ENCODE data around the gene SF3B6.

DNA sequence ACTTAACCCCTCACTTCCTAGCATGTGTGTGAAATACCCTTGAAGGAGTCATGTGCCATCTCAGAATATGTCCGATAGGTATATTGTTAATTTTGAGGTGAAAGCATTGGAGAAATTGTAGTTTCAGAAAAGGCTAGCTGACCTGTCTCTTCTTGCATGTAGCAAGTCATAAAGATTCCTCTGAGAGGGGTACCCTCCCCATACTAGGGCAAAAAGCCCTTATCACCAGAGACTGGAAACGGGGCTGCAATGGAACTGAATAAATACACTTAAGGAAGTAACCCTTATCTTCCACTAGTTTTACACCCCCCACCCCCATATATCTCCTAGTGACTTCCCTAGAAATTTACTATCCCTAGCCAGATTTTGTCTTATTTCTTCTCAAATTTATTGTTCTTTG is 1.8 kb upstream of the SF3B6 start:
- TF ChIP-seq, protein P1, sequence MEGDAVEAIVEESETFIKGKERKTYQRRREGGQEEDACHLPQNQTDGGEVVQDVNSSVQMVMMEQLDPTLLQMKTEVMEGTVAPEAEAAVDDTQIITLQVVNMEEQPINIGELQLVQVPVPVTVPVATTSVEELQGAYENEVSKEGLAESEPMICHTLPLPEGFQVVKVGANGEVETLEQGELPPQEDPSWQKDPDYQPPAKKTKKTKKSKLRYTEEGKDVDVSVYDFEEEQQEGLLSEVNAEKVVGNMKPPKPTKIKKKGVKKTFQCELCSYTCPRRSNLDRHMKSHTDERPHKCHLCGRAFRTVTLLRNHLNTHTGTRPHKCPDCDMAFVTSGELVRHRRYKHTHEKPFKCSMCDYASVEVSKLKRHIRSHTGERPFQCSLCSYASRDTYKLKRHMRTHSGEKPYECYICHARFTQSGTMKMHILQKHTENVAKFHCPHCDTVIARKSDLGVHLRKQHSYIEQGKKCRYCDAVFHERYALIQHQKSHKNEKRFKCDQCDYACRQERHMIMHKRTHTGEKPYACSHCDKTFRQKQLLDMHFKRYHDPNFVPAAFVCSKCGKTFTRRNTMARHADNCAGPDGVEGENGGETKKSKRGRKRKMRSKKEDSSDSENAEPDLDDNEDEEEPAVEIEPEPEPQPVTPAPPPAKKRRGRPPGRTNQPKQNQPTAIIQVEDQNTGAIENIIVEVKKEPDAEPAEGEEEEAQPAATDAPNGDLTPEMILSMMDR (IDR thresholded peaks at IDR 0.05; ENCODE audit: insufficient read depth, low read length) = no peak
- TF ChIP-seq, protein P2, sequence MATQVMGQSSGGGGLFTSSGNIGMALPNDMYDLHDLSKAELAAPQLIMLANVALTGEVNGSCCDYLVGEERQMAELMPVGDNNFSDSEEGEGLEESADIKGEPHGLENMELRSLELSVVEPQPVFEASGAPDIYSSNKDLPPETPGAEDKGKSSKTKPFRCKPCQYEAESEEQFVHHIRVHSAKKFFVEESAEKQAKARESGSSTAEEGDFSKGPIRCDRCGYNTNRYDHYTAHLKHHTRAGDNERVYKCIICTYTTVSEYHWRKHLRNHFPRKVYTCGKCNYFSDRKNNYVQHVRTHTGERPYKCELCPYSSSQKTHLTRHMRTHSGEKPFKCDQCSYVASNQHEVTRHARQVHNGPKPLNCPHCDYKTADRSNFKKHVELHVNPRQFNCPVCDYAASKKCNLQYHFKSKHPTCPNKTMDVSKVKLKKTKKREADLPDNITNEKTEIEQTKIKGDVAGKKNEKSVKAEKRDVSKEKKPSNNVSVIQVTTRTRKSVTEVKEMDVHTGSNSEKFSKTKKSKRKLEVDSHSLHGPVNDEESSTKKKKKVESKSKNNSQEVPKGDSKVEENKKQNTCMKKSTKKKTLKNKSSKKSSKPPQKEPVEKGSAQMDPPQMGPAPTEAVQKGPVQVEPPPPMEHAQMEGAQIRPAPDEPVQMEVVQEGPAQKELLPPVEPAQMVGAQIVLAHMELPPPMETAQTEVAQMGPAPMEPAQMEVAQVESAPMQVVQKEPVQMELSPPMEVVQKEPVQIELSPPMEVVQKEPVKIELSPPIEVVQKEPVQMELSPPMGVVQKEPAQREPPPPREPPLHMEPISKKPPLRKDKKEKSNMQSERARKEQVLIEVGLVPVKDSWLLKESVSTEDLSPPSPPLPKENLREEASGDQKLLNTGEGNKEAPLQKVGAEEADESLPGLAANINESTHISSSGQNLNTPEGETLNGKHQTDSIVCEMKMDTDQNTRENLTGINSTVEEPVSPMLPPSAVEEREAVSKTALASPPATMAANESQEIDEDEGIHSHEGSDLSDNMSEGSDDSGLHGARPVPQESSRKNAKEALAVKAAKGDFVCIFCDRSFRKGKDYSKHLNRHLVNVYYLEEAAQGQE (IDR thresholded peaks at IDR 0.05; ENCODE audit: insufficient replicate concordance, low read depth) = no peak
- no peak for TF ChIP-seq POLR2AphosphoS5 (IDR thresholded peaks at IDR 0.05; ENCODE audit: low read depth)
- no peak for TF ChIP-seq GABPA (IDR thresholded peaks at IDR 0.05; ENCODE audit: low read depth)
- TF ChIP-seq SPI1 (IDR thresholded peaks at IDR 0.05; ENCODE audit: borderline replicate concordance, low read depth) = no peak

Data from HL-60 (cell line).